SK-N-SH (cell line): ENCODE measurements around the gene GULP1. TPM values are rescaled to one million over a fixed set of nuclear protein-coding genes. Genes with fewer than 3 reads are reported as not detected.
A peak's percentile ranks its signal among the peaks of the same experiment; 100 is the strongest.

Experiments
- CTCF ChIA-PET: fragments of 300-600, 350-600 bp; formaldehyde crosslinking; extraction: SDS; loops from one replicate; lab custom pipeline; 2021; lab: Yijun Ruan, JAX
- POLR2A ChIA-PET: fragments of 350-600 bp; sonication (Branson Sonifier 250); formaldehyde crosslinking; extraction: SDS; loops from one replicate; lab custom pipeline; 2020; ENCODE audit warnings: antibody characterized with exemption, inconsistent platforms; lab: Yijun Ruan, JAX
- DNase-seq: peaks from one replicate; pipeline ENCODE4 v3.0.0; 2012
- H2AFZ ChIP-seq: fragments of 200-600 bp; sonication (generic); 2 replicates; pipeline ENCODE4 v1.8.1; 2016; ENCODE audit warnings: antibody characterized with exemption, mild to moderate bottlenecking, low read depth
- H3F3A ChIP-seq: fragments of 200-600 bp; sonication (generic); replicated peaks from 2 replicates; pipeline ENCODE3; 2016; ENCODE audit warnings: antibody characterized with exemption, mild to moderate bottlenecking; ENCODE audit not compliant: insufficient read depth
- H3K27ac ChIP-seq, 2 experiments: fragments of 200-500 bp in 1 of 2; fragments of 200-600 bp in 1 of 2; sonication (Bioruptor generic) in 1 of 2; sonication (generic), shearing (Covaris generic) in 1 of 2; 2 replicates each; pipeline versions ENCODE4 v1.5.1 to v1.6.1; 2014 to 2016; ENCODE audit warnings: low read depth in 2 of 2, inconsistent platforms in 1 of 2, low read length in 1 of 2, mild to moderate bottlenecking in 1 of 2, mixed read lengths in 1 of 2
- H3K27me3 ChIP-seq: fragments of 200-600 bp; sonication (generic), shearing (Covaris generic); 2 replicates; pipeline ENCODE4 v1.6.1; 2016; ENCODE audit warnings: mixed run types; ENCODE audit not compliant: insufficient read depth
- H3K36me3 ChIP-seq, 2 experiments: fragments of 200-500 bp in 1 of 2; fragments of 200-600 bp in 1 of 2; sonication (Bioruptor generic) in 1 of 2; sonication (generic) in 1 of 2; replicated peaks in 1 of 2; 2 replicates each; pipeline versions ENCODE3 to v1.5.1; 2014 to 2016; ENCODE audit warnings: low read length in 1 of 2, mild to moderate bottlenecking in 1 of 2; ENCODE audit not compliant: insufficient read depth in 2 of 2, control insufficient read depth in 1 of 2
- H3K4me1 ChIP-seq, 2 experiments: fragments of 200-500 bp in 1 of 2; fragments of 200-600 bp in 1 of 2; sonication (Bioruptor generic) in 1 of 2; sonication (generic), shearing (Covaris generic) in 1 of 2; 2 replicates each; pipeline versions ENCODE4 v1.5.1 to v1.6.1; 2014 to 2016; ENCODE audit warnings: low read depth in 1 of 2, low read length in 1 of 2, mixed run types in 1 of 2; ENCODE audit not compliant: insufficient read depth in 2 of 2, control insufficient read depth in 1 of 2
- H3K4me2 ChIP-seq: fragments of 200-600 bp; sonication (generic), shearing (Covaris generic); 2 replicates; pipeline ENCODE4 v1.6.1; 2017; ENCODE audit warnings: mixed run types
- H3K4me3 ChIP-seq, 2 experiments: fragments of 200-500 bp in 1 of 2; fragments of 200-600 bp in 1 of 2; sonication (Bioruptor generic) in 1 of 2; sonication (generic), shearing (Covaris generic) in 1 of 2; 2 replicates each; pipeline versions ENCODE4 v1.5.1 to v1.8.1; 2014 to 2016; ENCODE audit warnings: low read depth in 2 of 2, inconsistent platforms in 1 of 2, low read length in 1 of 2, mild to moderate bottlenecking in 1 of 2, mixed read lengths in 1 of 2, moderate library complexity in 1 of 2
- H3K79me2 ChIP-seq: fragments of 200-600 bp; sonication (generic); 2 replicates; pipeline ENCODE4 v1.8.1; 2017; ENCODE audit warnings: mild to moderate bottlenecking; ENCODE audit not compliant: insufficient read depth
- H3K9ac ChIP-seq: fragments of 200-600 bp; sonication (generic); 2 replicates; pipeline ENCODE4 v1.6.1; 2017; ENCODE audit warnings: mixed run types
- H3K9me2 ChIP-seq: fragments of 200-600 bp; sonication (generic); 2 replicates; pipeline ENCODE4 v1.6.1; 2017; ENCODE audit warnings: mixed run types
- H3K9me3 ChIP-seq: fragments of 200-600 bp; sonication (generic); 2 replicates; pipeline ENCODE4 v1.6.1; 2017; ENCODE audit warnings: mixed run types, mild to moderate bottlenecking, moderate library complexity
- H4K20me1 ChIP-seq: fragments of 200-600 bp; sonication (generic); 2 replicates; pipeline ENCODE4 v1.6.1; 2017; ENCODE audit warnings: mild to moderate bottlenecking, mixed run types; ENCODE audit not compliant: insufficient read depth
- CHD2 ChIP-seq: fragments of 150-350 bp; IDR thresholded peaks from 2 replicates; pipeline ENCODE4 v1.6.1; 2018; ENCODE audit warnings: low read length; ENCODE audit not compliant: partially characterized antibody
- ELF1 ChIP-seq: IDR thresholded peaks from 2 replicates; pipeline ENCODE4 v1.4.0; 2012
- EP300 ChIP-seq, 2 experiments: IDR thresholded peaks; 2 replicates each; pipeline versions ENCODE4 v1.4.0 to v1.6.1; 2012; ENCODE audit warnings: borderline replicate concordance in 1 of 2, low read depth in 1 of 2, low read length in 1 of 2
- FOSL2 ChIP-seq: IDR thresholded peaks from 2 replicates; pipeline ENCODE4 v1.4.0; 2012; ENCODE audit warnings: low read depth, mild to moderate bottlenecking, moderate library complexity, borderline replicate concordance
- FOXJ3 ChIP-seq: sonication (generic); formaldehyde crosslinking; IDR thresholded peaks from 2 replicates; pipeline ENCODE4 v1.5.1; 2020; ENCODE audit warnings: mild to moderate bottlenecking, missing genetic modification reagents
- GABPA ChIP-seq: IDR thresholded peaks from 2 replicates; pipeline ENCODE4 v1.4.0; 2012; ENCODE audit warnings: low read depth, mild to moderate bottlenecking
- GATA2 ChIP-seq: sonication (generic); formaldehyde crosslinking; IDR thresholded peaks from 2 replicates; pipeline ENCODE4 v1.5.0; 2020; ENCODE audit warnings: mild to moderate bottlenecking, missing genetic modification reagents
- JUND ChIP-seq: IDR thresholded peaks from 2 replicates; pipeline ENCODE4 v1.4.0; 2012
- MXI1 ChIP-seq: IDR thresholded peaks from 2 replicates; pipeline ENCODE4 v1.6.1; 2012; ENCODE audit warnings: mild to moderate bottlenecking, low read depth, low read length, improper control_type of control experiment
- NRF1 ChIP-seq: IDR thresholded peaks from 2 replicates; pipeline ENCODE4 v1.6.1; 2012; ENCODE audit warnings: low read depth, mild to moderate bottlenecking, low read length
- POLR2AphosphoS5 ChIP-seq: IDR thresholded peaks from 2 replicates; pipeline ENCODE4 v1.6.1; 2012; ENCODE audit warnings: low read depth, low read length
- RAD21 ChIP-seq: IDR thresholded peaks from 2 replicates; pipeline ENCODE4 v1.6.1; 2012; ENCODE audit warnings: mild to moderate bottlenecking, low read length
- RCOR1 ChIP-seq: fragments of 150-350 bp; IDR thresholded peaks from 2 replicates; pipeline ENCODE4 v1.6.1; 2017; ENCODE audit warnings: antibody characterized with exemption, low read length
- RXRA ChIP-seq: IDR thresholded peaks from 2 replicates; pipeline ENCODE4 v1.4.0; 2012; ENCODE audit warnings: low read depth, mild to moderate bottlenecking, borderline replicate concordance
- SIN3A ChIP-seq: IDR thresholded peaks from 2 replicates; pipeline ENCODE4 v1.6.1; 2012; ENCODE audit warnings: low read depth, mild to moderate bottlenecking, low read length, moderate library complexity, borderline replicate concordance
- TAF1 ChIP-seq: IDR thresholded peaks from 2 replicates; pipeline ENCODE4 v1.6.1; 2012; ENCODE audit warnings: low read depth, mild to moderate bottlenecking, low read length, moderate library complexity, borderline replicate concordance
- TCF12 ChIP-seq: IDR thresholded peaks from 2 replicates; pipeline ENCODE4 v1.4.0; 2012
- TEAD4 ChIP-seq: IDR thresholded peaks from 2 replicates; pipeline ENCODE4 v1.4.0; 2012; ENCODE audit warnings: mild to moderate bottlenecking, borderline replicate concordance; ENCODE audit not compliant: insufficient read depth
- WGBS: methylation state at CpG from one replicate; pipeline ENCODE4 v1.1.6; 2017; ENCODE audit warnings: low lambda C conversion rate; 5-methylcytosine and 5-hydroxymethylcytosine counted together
- polyA plus RNA-seq, 3 experiments: library from polyadenylated mRNA; depleted of rRNA; stranded (reverse); fragments of >200 nt; gene quantifications; 2 replicates each; pipeline ENCODE4 v1.2.3, GENCODE V29; 2012
- TF ChIP-seq, protein P1 (sequence below): IDR thresholded peaks from 2 replicates; pipeline ENCODE4 v1.4.0; 2012; ENCODE audit warnings: low read depth, borderline replicate concordance
- TF ChIP-seq, protein P2 (sequence below): IDR thresholded peaks from 2 replicates; pipeline ENCODE4; 2012
- TF ChIP-seq, protein P3 (sequence below): fragments of 150-350 bp; IDR thresholded peaks from 2 replicates; pipeline ENCODE4 v1.6.1; 2017; ENCODE audit warnings: antibody characterized with exemption, low read length, low read depth, borderline replicate concordance
- TF ChIP-seq, protein P4 (sequence below): IDR thresholded peaks from 2 replicates; pipeline ENCODE4 v1.4.0; 2012; ENCODE audit warnings: low read depth

The GULP1 gene
- polyA plus RNA-seq, 1 of the 3 experiments (the other 2 are of a cell fraction), result 33.8 TPM

DNA sequence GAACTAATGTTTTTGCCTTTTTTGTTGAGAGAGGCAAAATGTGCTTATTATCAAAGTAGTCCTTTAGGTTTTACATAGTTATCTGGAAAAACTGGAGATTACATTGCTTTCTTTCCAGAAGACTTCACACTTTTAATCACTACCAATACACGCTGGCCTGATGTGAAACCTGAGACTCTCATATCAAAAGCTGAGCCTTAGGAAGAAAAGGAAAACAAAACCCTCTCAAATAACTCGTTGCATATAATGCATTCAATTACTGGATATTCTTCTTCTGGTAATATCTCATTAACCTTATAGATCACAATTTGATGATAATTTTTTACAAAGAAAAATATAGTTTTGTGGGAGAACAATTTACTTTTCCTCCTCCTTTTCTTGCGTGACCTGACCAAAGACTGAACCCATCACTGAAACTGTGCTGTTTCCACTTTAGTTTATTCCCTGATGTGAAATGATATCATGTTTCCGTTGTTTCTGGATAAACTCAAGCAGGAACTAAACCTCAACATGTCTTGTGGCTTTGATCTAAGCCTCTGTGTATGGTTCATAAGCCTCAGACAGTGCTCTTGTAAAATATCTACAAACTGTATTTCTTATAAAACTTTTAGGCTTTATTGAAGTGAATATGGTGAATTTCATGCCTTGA lies 332.4 kb downstream of the GULP1 start:
- TF ChIP-seq EP300 (IDR thresholded peaks at IDR 0.05; ENCODE audit: borderline replicate concordance in 1 of 2, low read depth in 1 of 2, low read length in 1 of 2) (peak in 1 of 2 experiments; percentile 12; a peak in 1 of 4 replicates), CHD2 (no peak), RCOR1 (no peak), NRF1 (no peak), RXRA (peak; percentile 43; the same call in 1 of the 2 replicates), MXI1 (no peak), POLR2AphosphoS5 (0 out of 2 replicates have a peak, but pooled peaks have one; percentile 46), SIN3A (no peak), TCF12 (peak; percentile 89), JUND (0 out of 2 replicates have a peak, but pooled peaks have one; percentile 10), RAD21 (0 out of 2 replicates have a peak, but pooled peaks have one; percentile 10)
- TF ChIP-seq, protein P1, sequence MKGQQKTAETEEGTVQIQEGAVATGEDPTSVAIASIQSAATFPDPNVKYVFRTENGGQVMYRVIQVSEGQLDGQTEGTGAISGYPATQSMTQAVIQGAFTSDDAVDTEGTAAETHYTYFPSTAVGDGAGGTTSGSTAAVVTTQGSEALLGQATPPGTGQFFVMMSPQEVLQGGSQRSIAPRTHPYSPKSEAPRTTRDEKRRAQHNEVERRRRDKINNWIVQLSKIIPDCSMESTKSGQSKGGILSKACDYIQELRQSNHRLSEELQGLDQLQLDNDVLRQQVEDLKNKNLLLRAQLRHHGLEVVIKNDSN, result no peak
- TF ChIP-seq, protein P2, sequence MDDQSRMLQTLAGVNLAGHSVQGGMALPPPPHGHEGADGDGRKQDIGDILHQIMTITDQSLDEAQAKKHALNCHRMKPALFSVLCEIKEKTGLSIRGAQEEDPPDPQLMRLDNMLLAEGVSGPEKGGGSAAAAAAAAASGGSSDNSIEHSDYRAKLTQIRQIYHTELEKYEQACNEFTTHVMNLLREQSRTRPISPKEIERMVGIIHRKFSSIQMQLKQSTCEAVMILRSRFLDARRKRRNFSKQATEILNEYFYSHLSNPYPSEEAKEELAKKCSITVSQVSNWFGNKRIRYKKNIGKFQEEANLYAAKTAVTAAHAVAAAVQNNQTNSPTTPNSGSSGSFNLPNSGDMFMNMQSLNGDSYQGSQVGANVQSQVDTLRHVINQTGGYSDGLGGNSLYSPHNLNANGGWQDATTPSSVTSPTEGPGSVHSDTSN, result peak; percentile 68
- TF ChIP-seq, all 33 proteins: peak for 7
- Histone ChIP-seq H3K4me3 (no peak overlapping the region), H3K9me2 (no peaks in the 10 kb centered on the region), H3K36me3 (no peaks in the 10 kb centered on the region), H3K4me1 (no peaks in the 10 kb centered on the region; a peak in 1 of 4 replicates), H3K9me3 (no peaks in the 10 kb centered on the region), H3K27ac (peak overlapping the region; percentile 2 to 72; a peak in 3 of 4 replicates), H3K4me2 (no peak overlapping the region), H3K9ac (no peak overlapping the region), H3K27me3 (no peaks in the 10 kb centered on the region), H4K20me1 (no peaks in the 10 kb centered on the region), H2AFZ (peak overlapping the region; percentile 60; the same call in 1 of the 2 replicates), H3K79me2 (no peaks in the 10 kb centered on the region), H3F3A (no peaks in the 10 kb centered on the region)
- 52% methylated on average over 4 of the region's 4 CpGs for WGBS
- DNase-seq, result no peak
- CTCF ChIA-PET, result no interaction called here
- POLR2A ChIA-PET, result no interaction called here

DNA sequence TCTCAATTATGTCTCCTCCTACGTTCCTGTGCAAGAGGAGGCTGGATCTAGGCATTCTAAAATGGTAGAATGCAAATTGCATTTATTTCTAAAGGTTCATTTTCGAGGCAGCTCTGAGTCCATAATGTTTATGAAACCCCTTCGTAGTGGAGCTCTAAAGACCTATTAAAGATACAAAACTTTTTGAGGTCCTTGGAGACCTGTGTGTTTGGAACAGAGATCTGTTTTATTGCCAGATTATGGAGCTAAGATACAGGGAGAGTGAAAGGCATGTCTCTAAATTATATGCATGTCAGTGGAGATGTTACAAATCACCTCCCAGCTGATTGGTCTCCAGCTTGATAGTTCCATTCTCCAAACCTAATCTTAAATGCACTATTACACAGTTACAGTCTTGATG lies 335.8 kb downstream of the GULP1 start:
- H3K4me2 ChIP-seq, result no peak overlapping the region
- no peak overlapping the region for H3K4me3 ChIP-seq
- H3K36me3 ChIP-seq, result no peaks in the 10 kb centered on the region
- DNase-seq, result no peak
- 74% methylated on average over 3 of the region's 3 CpGs for WGBS
- H3K79me2 ChIP-seq, result no peaks in the 10 kb centered on the region
- no peak for TF ChIP-seq TAF1
- TF ChIP-seq POLR2AphosphoS5, result no peak
- TF ChIP-seq RAD21, result no peak
- TF ChIP-seq, protein P3, sequence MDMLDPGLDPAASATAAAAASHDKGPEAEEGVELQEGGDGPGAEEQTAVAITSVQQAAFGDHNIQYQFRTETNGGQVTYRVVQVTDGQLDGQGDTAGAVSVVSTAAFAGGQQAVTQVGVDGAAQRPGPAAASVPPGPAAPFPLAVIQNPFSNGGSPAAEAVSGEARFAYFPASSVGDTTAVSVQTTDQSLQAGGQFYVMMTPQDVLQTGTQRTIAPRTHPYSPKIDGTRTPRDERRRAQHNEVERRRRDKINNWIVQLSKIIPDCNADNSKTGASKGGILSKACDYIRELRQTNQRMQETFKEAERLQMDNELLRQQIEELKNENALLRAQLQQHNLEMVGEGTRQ, result no peak
- no peak for TF ChIP-seq ELF1
- TF ChIP-seq GABPA, result no peak
- no peak for TF ChIP-seq TEAD4
- TF ChIP-seq GATA2 (CRISPR knock-in tag), result no peak
- TF ChIP-seq RCOR1, result no peak
- TF ChIP-seq TCF12, result no peak
- no peak for TF ChIP-seq CHD2
- no peak for TF ChIP-seq RXRA
- TF ChIP-seq MXI1, result no peak
- no peak for TF ChIP-seq FOXJ3
- TF ChIP-seq, protein P4, sequence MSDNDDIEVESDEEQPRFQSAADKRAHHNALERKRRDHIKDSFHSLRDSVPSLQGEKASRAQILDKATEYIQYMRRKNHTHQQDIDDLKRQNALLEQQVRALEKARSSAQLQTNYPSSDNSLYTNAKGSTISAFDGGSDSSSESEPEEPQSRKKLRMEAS, result no peak
- no peak for TF ChIP-seq EP300 (IDR thresholded peaks at IDR 0.05; ENCODE audit: borderline replicate concordance in 1 of 2, low read depth in 1 of 2, low read length in 1 of 2)
- no peak for TF ChIP-seq FOSL2
- TF ChIP-seq, protein P2, result no peak
- H2AFZ ChIP-seq, result no peak overlapping the region
- peaks cover 0 to 2% of the 10 kb centered on the region in 2 experiments; a peak in 2 of 4 replicates for H3K4me1 ChIP-seq
- H3K9me2 ChIP-seq, result no peaks in the 10 kb centered on the region
- ChIA-PET CTCF (no interaction called here), POLR2A (no interaction called here)
- H3F3A ChIP-seq, result no peaks in the 10 kb centered on the region
- no peaks in the 10 kb centered on the region for H4K20me1 ChIP-seq
- H3K9me3 ChIP-seq, result no peaks in the 10 kb centered on the region
- no peak overlapping the region for H3K9ac ChIP-seq
- no peak overlapping the region for H3K27ac ChIP-seq
- H3K27me3 ChIP-seq, result no peaks in the 10 kb centered on the region
